A549 (cell line): ENCODE measurements around the gene CIAPIN1.

ENCODE experiments used
- EHMT2 ChIP-seq: fragments of 200-600 bp; sonication (generic); IDR thresholded peaks from 2 replicates; pipeline ENCODE4 v1.6.1; 2016; ENCODE audit warnings: antibody characterized with exemption, low read depth, mild to moderate bottlenecking, moderate library complexity
- ESRRA ChIP-seq: fragments of 150-350 bp; IDR thresholded peaks from 2 replicates; pipeline ENCODE4 v1.6.1; 2014; ENCODE audit warnings: mild to moderate bottlenecking, low read length, borderline replicate concordance
- TF ChIP-seq, protein P1 (sequence below): fragments of >200 bp; sonication (Bioruptor Twin); formaldehyde crosslinking; IDR thresholded peaks from 3 replicates; pipeline ENCODE4 v1.5.1; 2016

- TF ChIP-seq, protein P1, sequence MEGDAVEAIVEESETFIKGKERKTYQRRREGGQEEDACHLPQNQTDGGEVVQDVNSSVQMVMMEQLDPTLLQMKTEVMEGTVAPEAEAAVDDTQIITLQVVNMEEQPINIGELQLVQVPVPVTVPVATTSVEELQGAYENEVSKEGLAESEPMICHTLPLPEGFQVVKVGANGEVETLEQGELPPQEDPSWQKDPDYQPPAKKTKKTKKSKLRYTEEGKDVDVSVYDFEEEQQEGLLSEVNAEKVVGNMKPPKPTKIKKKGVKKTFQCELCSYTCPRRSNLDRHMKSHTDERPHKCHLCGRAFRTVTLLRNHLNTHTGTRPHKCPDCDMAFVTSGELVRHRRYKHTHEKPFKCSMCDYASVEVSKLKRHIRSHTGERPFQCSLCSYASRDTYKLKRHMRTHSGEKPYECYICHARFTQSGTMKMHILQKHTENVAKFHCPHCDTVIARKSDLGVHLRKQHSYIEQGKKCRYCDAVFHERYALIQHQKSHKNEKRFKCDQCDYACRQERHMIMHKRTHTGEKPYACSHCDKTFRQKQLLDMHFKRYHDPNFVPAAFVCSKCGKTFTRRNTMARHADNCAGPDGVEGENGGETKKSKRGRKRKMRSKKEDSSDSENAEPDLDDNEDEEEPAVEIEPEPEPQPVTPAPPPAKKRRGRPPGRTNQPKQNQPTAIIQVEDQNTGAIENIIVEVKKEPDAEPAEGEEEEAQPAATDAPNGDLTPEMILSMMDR = no peak
- TF ChIP-seq ESRRA = no peak
- no peak for TF ChIP-seq EHMT2
These were observed 55.9 kb downstream of the CIAPIN1 start for GRCh38 chr16:57391300-57391699.
